Left ventricle myocardium inferior (tissue), 1 donor: ENCODE results near the gene RNF123. TPM values are rescaled to one million over a fixed set of nuclear protein-coding genes. Genes with fewer than 3 reads are reported as not detected.

Experiments used
- DNase-seq: peaks from one replicate; pipeline ENCODE4 v3.0.0-alpha.2; 2020
- H3K27ac ChIP-seq: fragments of 200-600 bp; replicated peaks from 2 replicates; pipeline ENCODE4 v1.8.0; 2021
- H3K27me3 ChIP-seq: fragments of 200-600 bp; 2 replicates; pipeline ENCODE4 v1.8.0; 2021; ENCODE audit warnings: low read depth
- H3K36me3 ChIP-seq: fragments of 200-600 bp; 2 replicates; pipeline ENCODE4 v1.8.0; 2021
- H3K4me1 ChIP-seq: fragments of 200-600 bp; 2 replicates; pipeline ENCODE4 v1.8.0; 2021
- H3K4me3 ChIP-seq: fragments of 200-600 bp; 2 replicates; pipeline ENCODE4 v1.8.0; 2021; ENCODE audit warnings: mild to moderate bottlenecking, moderate library complexity
- H3K9me3 ChIP-seq: fragments of 200-600 bp; replicated peaks from 2 replicates; pipeline ENCODE4 v1.8.0; 2021
- CTCF ChIP-seq: fragments of 200-600 bp; IDR thresholded peaks from 2 replicates; pipeline ENCODE4 v1.8.0; 2021; ENCODE audit warnings: antibody characterized with exemption, mild to moderate bottlenecking, borderline replicate concordance
- intact Hi-C: fragments of 100-400 bp; cut with micrococcal nuclease; formaldehyde crosslinking; loops from one replicate; pipeline ENCODE4 v1.11.0; 2022
- total RNA-seq: library from RNA; stranded (reverse); fragmentation: NEBNext Ultra II Directional; extraction: Animal tissue kit (Norgen Biotek cat#: 25700); gene quantifications from one replicate; pipeline ENCODE4 v1.2.1, GENCODE V29; 2021
- donor health status: DM: no; HTN: yes; CAD: no; lungs with severe emphysema.

RNF123 gene
- total RNA-seq, 1 donor from 2014 or later = 48.6 TPM

GRCh38 chr3:49674497-49674983 lies 14.8 kb upstream of the RNF123 start:
- peaks cover 40% of the 10 kb centered on the region for H3K36me3 ChIP-seq
- H3K9me3 ChIP-seq = no peaks in the 10 kb centered on the region
- peak overlapping the region; percentile 88 for H3K4me3 ChIP-seq
- intact Hi-C loops = no loop called here
- H3K27me3 ChIP-seq = no peaks in the 10 kb centered on the region
- DNase-seq = no peak
- peak; percentile 17 for TF ChIP-seq CTCF
- peaks cover 33% of the 10 kb centered on the region for H3K4me1 ChIP-seq
- peak overlapping the region; percentile 97 for H3K27ac ChIP-seq

- Histone ChIP-seq H3K27ac (no peak overlapping the region), H3K27me3 (no peaks in the 10 kb centered on the region), H3K9me3 (no peaks in the 10 kb centered on the region), H3K4me3 (no peak overlapping the region), H3K4me1 (peaks cover 33% of the 10 kb centered on the region), H3K36me3 (peaks cover 54% of the 10 kb centered on the region)
- DNase-seq = no peak
- intact Hi-C loops = no loop called here
- TF ChIP-seq CTCF = no peak
Measured at GRCh38 chr3:49675912-49676311, 13.4 kb upstream of the RNF123 start.

GRCh38 chr3:49680493-49681231 lies 8.7 kb upstream of the RNF123 start:
- intact Hi-C loops = no loop called here
- H3K4me1 ChIP-seq = peaks cover 2% of the 10 kb centered on the region
- no peaks in the 10 kb centered on the region for H3K9me3 ChIP-seq
- H3K4me3 ChIP-seq = no peak overlapping the region
- TF ChIP-seq CTCF = no peak
- no peaks in the 10 kb centered on the region for H3K27me3 ChIP-seq
- DNase-seq = no peak
- no peak overlapping the region for H3K27ac ChIP-seq
- peaks cover 83% of the 10 kb centered on the region for H3K36me3 ChIP-seq

GRCh38 chr3:49681232-49681522 lies 8.2 kb upstream of the RNF123 start:
- intact Hi-C loops = no loop called here
- peaks cover under 1% of the 10 kb centered on the region for H3K4me1 ChIP-seq
- no peaks in the 10 kb centered on the region for H3K9me3 ChIP-seq
- DNase-seq = no peak
- H3K4me3 ChIP-seq = no peak overlapping the region
- H3K27me3 ChIP-seq = peaks cover under 1% of the 10 kb centered on the region
- H3K27ac ChIP-seq = no peak overlapping the region
- peaks cover 78% of the 10 kb centered on the region for H3K36me3 ChIP-seq
- no peak for TF ChIP-seq CTCF

- no peak for TF ChIP-seq CTCF
- intact Hi-C loops = no loop called here
Measured at GRCh38 chr3:49681543-49681942, 7.8 kb upstream of the RNF123 start.

More at GRCh38 chr3:49681543-49681942, 7.8 kb upstream of the RNF123 start:
- no peak for DNase-seq
- no peak overlapping the region for H3K4me3 ChIP-seq
- H3K9me3 ChIP-seq = no peaks in the 10 kb centered on the region
- H3K27me3 ChIP-seq = peaks cover 4% of the 10 kb centered on the region
- H3K27ac ChIP-seq = no peak overlapping the region
- peaks cover 4% of the 10 kb centered on the region for H3K4me1 ChIP-seq
- peaks cover 74% of the 10 kb centered on the region for H3K36me3 ChIP-seq
